Spinal cord (tissue), 10 donors: ENCODE measurements around the gene KLHL8. TPM values are rescaled to one million over a fixed set of nuclear protein-coding genes. Genes with fewer than 3 reads are reported as not detected.
"Not testable (repeated sequence)": the region's sequence is repeated elsewhere in the genome, so short reads cannot be mapped to it uniquely, and the experiment has no call there.

Experiments
- DNase-seq, 6 donors: peaks; one replicate each; pipeline versions ENCODE4 v3.0.0 to v3.0.0-alpha.2; 2013 to 2015; ENCODE audit warnings: low spot score in 6 of 6, low read depth in 4 of 6
- H3K27ac ChIP-seq: one replicate; pipeline ENCODE4 v1.5.1; 2013; ENCODE audit warnings: low read depth, low read length, control low read depth
- H3K27me3 ChIP-seq: one replicate; pipeline ENCODE4 v1.6.1; 2013; ENCODE audit warnings: low read length; ENCODE audit not compliant: control insufficient read depth, insufficient read depth
- H3K36me3 ChIP-seq: one replicate; pipeline ENCODE4 v1.6.1; 2013; ENCODE audit warnings: low read length; ENCODE audit not compliant: control insufficient read depth, insufficient read depth
- H3K4me1 ChIP-seq: one replicate; pipeline ENCODE4 v1.6.1; 2013; ENCODE audit warnings: low read length; ENCODE audit not compliant: control insufficient read depth, insufficient read depth
- H3K4me3 ChIP-seq: one replicate; pipeline ENCODE4 v1.5.1; 2013; ENCODE audit warnings: low read depth, low read length, control low read depth
- H3K9me3 ChIP-seq: one replicate; pipeline ENCODE4 v1.6.1; 2013; ENCODE audit warnings: low read length; ENCODE audit not compliant: control insufficient read depth, insufficient read depth
- WGBS: methylation state at CpG from one replicate; pipeline ENCODE4 v1.1.5; 2013; ENCODE audit warnings: missing lambda C conversion rate; ENCODE audit not compliant: insufficient coverage; 5-methylcytosine and 5-hydroxymethylcytosine counted together
- polyA plus RNA-seq, 2 donors: library from polyadenylated mRNA; unstranded; fragments of 120-200 nt; gene quantifications; one replicate each; pipeline ENCODE4 v1.2.1, GENCODE V29; 2013; ENCODE audit not compliant: insufficient read length in 2 of 2
- total RNA-seq, 2 donors: library from RNA; depleted of rRNA in 1 of 2; stranded (reverse); fragments of 120-200 nt in 1 of 2; fragments of >200 nt in 1 of 2; gene quantifications; one replicate each; pipeline versions ENCODE4 v1.2.3 to v1.2.4, GENCODE V29; 2013 to 2014
- donor health status: healthy.

Gene KLHL8
- total and polyA plus RNA-seq, 4 donors, result 13.9 to 36.8 (median 16.9) TPM

DNA sequence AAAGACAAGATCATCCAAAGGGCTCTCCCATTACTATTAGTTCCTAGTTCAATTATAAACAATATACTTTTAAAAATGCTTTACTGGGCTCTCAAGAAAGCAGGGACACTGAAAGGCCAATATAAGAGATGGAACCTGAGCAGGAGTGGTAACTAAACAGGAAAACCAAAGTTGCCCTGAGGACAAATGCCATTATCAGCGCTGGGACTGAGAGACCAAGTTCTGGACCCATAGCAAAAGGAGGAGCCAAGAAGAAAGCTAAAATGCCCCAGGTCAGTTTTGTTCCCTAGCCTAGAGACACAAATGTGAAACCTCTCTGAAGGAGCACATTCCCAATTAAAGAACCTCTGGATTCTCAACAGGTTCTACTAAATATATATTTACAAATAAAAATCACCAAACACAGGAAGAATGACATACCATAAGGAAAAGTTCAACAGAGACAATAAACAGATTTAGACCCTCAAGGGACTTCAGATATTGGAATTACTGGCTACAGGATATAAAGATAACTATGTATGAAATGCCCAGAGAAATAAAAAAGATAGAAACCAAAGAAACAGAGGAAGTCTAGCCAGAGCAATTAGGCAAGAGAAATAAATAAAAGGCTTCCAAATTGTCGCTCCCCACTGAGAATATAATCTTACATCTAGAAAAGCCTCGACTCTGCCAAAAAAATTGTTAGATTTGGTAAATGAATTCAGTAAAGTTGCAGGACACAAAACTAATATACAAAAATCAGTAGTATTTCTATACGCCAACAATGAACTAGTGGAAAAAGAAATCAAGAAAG lies 67.1 kb downstream of the KLHL8 start:
- WGBS, result 67% methylated on average over 1 of the region's 4 CpGs
- Histone ChIP-seq H3K4me3 (no peak overlapping the region), H3K4me1 (no peaks in the 10 kb centered on the region), H3K9me3 (no peaks in the 10 kb centered on the region), H3K27me3 (no peaks in the 10 kb centered on the region), H3K27ac (no peak overlapping the region), H3K36me3 (no peaks in the 10 kb centered on the region)
- no peak for DNase-seq

DNA sequence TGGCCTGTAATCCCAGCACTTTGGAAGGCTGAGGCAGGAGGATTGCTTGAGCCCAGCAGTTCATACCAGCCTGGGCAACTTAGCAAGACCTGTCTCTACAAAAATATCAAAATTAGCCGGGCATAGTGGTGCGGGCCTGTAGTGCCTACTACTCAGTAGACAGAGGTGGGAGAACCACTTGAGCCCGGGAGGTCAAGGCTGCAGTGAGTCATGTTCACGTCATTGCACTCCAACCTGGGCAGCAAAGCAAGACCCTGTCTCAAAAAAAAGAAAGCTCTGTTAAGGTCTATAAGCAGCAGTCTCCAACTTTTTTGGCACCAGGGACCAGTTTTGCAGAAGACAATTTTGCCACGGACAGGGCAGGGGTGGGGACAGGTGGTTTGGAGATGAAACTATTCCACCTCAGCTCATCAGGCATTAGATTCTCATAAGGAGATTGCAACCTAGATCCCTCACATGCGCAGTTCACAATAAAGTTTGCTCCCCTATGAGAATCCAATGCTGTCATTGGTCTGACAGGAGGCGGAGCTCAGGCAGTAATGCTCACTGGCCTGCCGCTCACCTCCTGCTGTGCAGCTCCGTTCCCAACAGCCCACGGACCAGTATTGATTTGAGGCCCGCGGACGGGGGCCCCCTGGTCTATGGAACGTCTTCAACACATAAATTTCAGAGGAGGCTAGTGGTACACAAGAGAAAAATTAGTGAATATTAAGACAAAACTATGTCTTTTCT lies 67.9 kb downstream of the KLHL8 start:
- Histone ChIP-seq H3K9me3 (no peaks in the 10 kb centered on the region), H3K27ac (no peak overlapping the region), H3K4me1 (no peaks in the 10 kb centered on the region), H3K36me3 (no peaks in the 10 kb centered on the region), H3K4me3 (no peak overlapping the region), H3K27me3 (no peaks in the 10 kb centered on the region)
- DNase-seq, result no peak
- WGBS, result 88% methylated on average over 5 of the region's 14 CpGs

DNA sequence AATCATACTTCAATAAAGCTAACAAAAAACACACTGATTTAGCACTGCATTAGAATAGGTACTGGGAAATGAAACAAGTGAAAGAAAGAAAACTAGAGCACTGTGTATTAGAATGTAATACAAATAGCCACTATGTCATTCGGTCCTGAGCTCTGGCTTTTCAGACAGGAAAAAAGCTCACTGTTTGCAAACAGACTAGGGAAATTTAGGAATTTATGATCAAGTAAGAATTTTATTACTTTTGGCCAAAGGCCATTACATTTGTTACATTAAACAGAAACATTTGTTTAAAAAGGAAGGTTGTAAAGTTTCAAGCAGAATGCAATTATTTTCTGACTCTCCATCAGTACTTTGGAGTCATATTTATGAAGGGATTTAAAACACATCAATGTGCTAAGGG lies 68.7 kb downstream of the KLHL8 start:
- H3K27me3 ChIP-seq, result no peaks in the 10 kb centered on the region
- WGBS, result no CpG with 5 or more reads among the region's 1 CpG
- DNase-seq, result no peak
- no peaks in the 10 kb centered on the region for H3K36me3 ChIP-seq
- no peaks in the 10 kb centered on the region for H3K4me1 ChIP-seq
- H3K9me3 ChIP-seq, result no peaks in the 10 kb centered on the region
- no peak overlapping the region for H3K27ac ChIP-seq
- no peak overlapping the region for H3K4me3 ChIP-seq

DNA sequence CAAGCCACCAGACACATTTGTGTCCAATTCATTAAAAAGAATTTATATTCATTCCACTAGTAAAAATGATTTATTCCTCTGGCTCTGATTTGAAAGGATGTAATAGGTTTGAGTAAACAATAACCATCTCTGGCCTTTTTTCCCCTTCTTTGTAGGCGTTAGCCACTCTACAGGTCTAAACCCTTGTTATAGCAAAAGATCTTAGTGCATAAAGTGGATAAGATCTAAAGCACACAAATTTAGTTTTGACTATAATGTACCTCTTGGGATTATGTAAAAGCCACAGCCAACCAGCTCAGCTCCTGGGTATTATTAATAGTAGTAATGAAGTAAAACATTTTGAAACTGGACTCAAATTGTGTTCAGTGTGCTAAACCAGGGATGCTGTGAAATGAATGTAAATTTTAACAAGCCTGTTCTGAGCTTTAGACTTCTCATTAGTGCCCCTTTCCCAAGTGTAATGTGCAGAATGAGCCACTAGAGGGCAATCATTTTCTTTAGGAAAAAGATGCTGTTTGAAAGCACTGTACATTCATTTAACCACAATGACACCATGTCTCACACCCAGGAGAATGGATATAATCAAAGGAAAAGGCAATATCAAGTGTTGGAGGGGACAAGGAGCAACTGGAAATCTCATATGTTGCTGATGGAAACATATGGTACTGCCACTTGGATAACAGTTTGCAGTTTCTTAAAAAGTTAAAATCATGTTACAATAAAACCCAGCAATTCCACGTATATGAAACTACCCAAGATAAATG lies 69.7 kb downstream of the KLHL8 start:
- Histone ChIP-seq H3K4me3 (no peak overlapping the region), H3K27ac (no peak overlapping the region), H3K27me3 (no peaks in the 10 kb centered on the region), H3K4me1 (no peaks in the 10 kb centered on the region), H3K36me3 (no peaks in the 10 kb centered on the region), H3K9me3 (no peaks in the 10 kb centered on the region)
- DNase-seq, result peak; percentile 56 to 94 (median 75)
- no CpG with 5 or more reads among the region's 2 CpGs for WGBS

DNA sequence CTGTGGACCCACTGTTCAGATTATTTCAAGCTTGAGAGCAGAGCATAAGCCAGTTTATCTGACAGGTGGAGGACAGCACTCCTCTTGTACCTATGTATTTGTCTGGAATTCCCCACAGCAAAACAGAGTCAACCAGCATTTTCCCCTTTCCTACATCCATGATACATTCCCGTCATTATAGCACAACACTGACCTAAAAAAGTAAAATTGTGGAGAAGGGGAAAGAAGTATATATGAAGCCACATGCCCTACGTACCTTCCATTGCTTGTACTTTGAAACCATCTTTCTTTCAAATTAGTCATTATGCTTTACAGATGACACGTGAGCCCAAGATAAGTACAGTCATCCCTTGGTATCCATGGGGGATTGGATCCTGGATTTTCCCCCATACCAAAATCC lies 73.3 kb downstream of the KLHL8 start:
- no peak for DNase-seq
- no peaks in the 10 kb centered on the region for H3K4me1 ChIP-seq
- no peak overlapping the region for H3K4me3 ChIP-seq
- H3K27ac ChIP-seq, result no peak overlapping the region
- no peaks in the 10 kb centered on the region for H3K9me3 ChIP-seq
- H3K36me3 ChIP-seq, result no peaks in the 10 kb centered on the region
- no peaks in the 10 kb centered on the region for H3K27me3 ChIP-seq
- WGBS, result no CpG with 5 or more reads among the region's 3 CpGs

DNA sequence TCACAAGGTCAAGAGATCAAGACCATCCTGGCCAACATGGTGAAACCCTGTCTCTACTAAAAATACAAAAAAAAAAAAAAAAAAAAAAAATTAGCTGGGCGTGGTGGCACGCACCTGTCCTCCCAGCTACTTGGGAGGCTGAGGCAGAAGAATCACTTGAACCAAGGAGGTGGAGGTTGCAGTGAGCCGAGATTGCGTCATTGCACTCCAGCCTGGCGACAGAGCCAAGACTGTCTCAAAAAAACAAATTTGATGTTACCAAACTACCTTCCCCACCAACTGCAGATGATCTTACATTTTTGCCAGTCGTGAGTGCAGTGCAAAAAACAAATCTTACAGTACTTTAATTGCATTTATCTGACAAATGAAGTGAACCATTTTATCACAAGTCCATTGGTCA lies 74.5 kb downstream of the KLHL8 start:
- not testable (repeated sequence) for H3K9me3 ChIP-seq, H3K27me3 ChIP-seq, H3K27ac ChIP-seq, DNase-seq, H3K4me1 ChIP-seq, H3K36me3 ChIP-seq, H3K4me3 ChIP-seq
- 100% methylated on average over 3 of the region's 6 CpGs for WGBS

DNA sequence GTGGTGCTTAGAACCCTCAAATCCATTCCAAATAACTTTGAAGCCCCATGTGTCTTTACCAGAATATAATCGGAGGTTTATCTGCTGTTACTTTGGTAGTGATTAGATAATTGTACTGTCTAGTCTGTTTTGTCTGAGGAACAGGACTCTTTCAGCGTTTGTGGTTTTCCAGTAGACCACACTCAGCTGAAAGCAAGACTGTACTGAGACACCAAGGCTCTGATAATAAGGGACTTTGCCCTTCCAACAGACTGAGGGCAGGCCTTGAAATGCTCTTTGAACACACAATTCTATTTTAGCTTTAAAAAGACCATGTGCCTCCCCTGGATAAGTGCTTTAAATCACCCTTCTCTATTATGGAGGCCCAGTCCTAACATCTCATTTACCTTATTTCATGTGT lies 76.1 kb downstream of the KLHL8 start:
- no peaks in the 10 kb centered on the region for H3K9me3 ChIP-seq
- no peak overlapping the region for H3K4me3 ChIP-seq
- WGBS, result 100% methylated on average over 1 of the region's 2 CpGs

DNA sequence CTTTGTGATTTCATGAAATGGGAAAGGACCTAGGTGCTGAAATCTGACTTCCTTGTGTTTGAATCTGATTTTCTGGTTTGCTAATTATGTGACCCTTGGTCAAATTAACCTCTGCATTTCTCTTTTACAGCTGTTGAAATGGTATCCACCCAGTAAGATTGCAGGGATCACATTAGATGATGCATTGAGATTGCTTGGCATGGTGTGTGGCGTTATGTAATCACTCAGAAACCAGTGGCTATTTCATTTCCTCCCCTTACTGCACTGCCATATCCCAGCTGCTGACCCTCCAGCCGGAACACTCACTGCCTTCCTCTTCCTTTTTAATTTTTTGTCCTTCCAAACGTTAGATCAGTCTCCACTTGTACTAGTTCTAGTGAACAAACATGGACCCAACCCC lies 79.0 kb downstream of the KLHL8 start:
- H3K4me1 ChIP-seq, result no peaks in the 10 kb centered on the region
- no peaks in the 10 kb centered on the region for H3K36me3 ChIP-seq
- DNase-seq, result no peak
- no peaks in the 10 kb centered on the region for H3K27me3 ChIP-seq
- H3K27ac ChIP-seq, result no peak overlapping the region
- no peak overlapping the region for H3K4me3 ChIP-seq
- no CpG with 5 or more reads among the region's 3 CpGs for WGBS
- no peaks in the 10 kb centered on the region for H3K9me3 ChIP-seq

More for the DNA sequence above, 76.1 kb downstream of the KLHL8 start:
- Histone ChIP-seq H3K27me3 (no peaks in the 10 kb centered on the region), H3K27ac (no peak overlapping the region), H3K36me3 (no peaks in the 10 kb centered on the region), H3K4me1 (no peaks in the 10 kb centered on the region)
- no peak for DNase-seq

DNA sequence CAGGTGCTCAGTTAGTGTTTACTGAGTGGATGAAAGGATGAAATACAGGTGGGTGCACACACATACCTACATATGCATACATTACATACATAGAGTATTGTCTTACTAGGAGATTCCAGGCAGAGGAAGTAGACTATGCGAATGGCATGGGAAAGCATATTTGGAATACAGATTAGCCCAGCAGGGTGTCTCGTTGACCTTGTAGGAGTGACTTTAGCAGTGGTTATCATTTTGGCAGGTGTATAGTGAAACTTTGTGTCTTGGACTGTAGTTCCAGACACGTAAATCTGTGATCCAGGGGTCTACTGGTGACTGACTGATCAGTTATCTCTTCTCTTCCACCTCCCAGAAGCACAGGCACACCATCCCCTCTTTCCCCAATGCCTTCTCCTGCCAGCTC lies 86.3 kb downstream of the KLHL8 start:
- no peaks in the 10 kb centered on the region for H3K4me1 ChIP-seq
- peaks cover 7% of the 10 kb centered on the region for H3K36me3 ChIP-seq
- DNase-seq, result no peak
- H3K27ac ChIP-seq, result no peak overlapping the region
- no peak overlapping the region for H3K4me3 ChIP-seq
- H3K9me3 ChIP-seq, result no peaks in the 10 kb centered on the region
- H3K27me3 ChIP-seq, result no peaks in the 10 kb centered on the region
- 100% methylated on average over 2 of the region's 3 CpGs for WGBS
